NT2/D1 (cell line): Measurements from ENCODE around the gene PLEKHB2.

Source experiments
- SUZ12 ChIP-seq: IDR thresholded peaks from 2 replicates; pipeline ENCODE4 v1.6.1; 2011; ENCODE audit not compliant: insufficient read length, insufficient read depth; ENCODE audit errors: extremely low read depth
- YY1 ChIP-seq: IDR thresholded peaks from 2 replicates; pipeline ENCODE4 v1.6.1; 2011; ENCODE audit not compliant: insufficient read length, insufficient read depth

- TF ChIP-seq YY1: no peak
- TF ChIP-seq SUZ12: no peak
Measured at GRCh38 chr2:131077966-131078365, 27.2 kb upstream of the PLEKHB2 start.
